GM19467 (cell line): ENCODE measurements around the gene TIAM2.

Experiments used
- ATAC-seq: cut with Tn5 transposase; IDR thresholded peaks from one replicate; pipeline ENCODE4 v1.9.1; 2021; ENCODE audit warnings: mild to moderate bottlenecking, moderate library complexity; ENCODE audit not compliant: unreplicated experiment

Gene TIAM2

GRCh38 chr6:155122199-155122950 is 127.3 kb downstream of the TIAM2 start:
- no peak for ATAC-seq

DNA sequence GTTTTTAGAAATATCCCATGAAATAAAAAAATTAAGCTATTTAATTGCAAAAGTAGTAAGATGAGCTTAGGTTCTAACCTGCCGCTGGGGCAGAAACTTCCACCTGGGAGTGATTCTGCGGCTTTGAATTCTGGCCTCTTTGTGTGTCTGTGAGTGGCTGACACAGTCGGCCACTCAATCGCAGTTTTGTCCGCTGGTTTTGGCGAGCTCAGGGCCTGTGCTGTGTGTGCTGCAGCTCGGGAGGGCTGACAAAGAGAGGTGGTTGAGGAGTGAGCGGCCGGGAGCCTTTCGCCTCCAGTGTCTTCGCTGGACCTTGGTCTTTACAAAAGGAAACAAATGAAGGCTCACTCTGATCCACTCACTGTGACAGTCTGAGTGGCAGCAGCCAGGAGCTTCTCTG is 128.4 kb downstream of the TIAM2 start:
- no peak for ATAC-seq

- no peak for ATAC-seq
Measured at GRCh38 chr6:155125906-155126305, 130.8 kb downstream of the TIAM2 start.

DNA sequence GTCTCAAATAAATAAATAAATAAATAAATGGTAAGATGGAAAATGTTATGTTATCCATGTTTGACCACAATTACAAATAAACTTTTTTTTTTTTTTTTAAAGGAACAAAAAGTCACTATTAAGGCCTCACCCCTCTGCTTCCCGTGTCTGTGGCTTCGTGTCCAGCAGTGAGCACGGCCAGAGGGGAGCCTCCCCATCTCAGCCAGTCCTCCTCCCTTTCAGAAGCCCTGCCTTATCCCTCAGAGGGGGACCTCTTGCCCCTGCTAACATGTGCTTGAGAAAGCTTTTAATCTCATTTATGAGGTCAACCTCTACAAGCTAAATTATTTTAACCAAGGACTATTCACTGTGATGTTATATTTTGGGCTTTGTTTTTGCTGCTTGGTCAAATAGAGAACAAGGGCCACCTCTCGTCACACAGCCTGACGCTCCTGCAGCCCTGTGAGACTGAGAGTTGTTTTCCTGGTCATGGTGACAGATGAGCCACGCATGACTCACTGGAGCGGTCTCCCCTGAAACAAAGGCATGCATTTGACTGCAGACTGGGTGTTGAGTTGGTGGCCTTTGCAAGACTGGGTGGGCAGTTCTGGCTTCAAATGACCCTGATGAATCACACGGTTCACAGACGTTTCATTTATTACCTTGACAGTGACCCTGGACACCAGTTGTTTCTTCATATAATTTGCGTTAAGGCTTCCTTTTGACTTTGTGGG is 131.8 kb downstream of the TIAM2 start:
- no peak for ATAC-seq

DNA sequence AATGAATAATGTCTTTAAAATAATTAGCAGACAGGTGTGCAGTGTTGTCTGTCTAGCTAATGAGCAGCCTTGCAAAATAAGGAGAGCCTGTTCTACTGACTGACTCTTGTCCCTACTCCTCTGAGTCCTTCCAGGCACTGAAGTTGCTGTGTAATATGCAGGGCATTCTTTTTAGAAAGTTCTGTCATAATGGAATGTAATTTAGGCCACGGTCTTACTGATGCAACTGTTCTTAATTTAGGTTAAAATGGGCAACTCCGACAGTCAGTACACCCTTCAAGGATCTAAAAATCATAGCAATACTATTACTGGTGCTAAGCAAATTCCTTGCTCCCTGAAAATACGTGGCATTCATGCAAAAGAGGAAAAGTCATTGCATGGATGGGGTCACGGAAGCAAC is 133.9 kb downstream of the TIAM2 start:
- ATAC-seq, result no peak

DNA sequence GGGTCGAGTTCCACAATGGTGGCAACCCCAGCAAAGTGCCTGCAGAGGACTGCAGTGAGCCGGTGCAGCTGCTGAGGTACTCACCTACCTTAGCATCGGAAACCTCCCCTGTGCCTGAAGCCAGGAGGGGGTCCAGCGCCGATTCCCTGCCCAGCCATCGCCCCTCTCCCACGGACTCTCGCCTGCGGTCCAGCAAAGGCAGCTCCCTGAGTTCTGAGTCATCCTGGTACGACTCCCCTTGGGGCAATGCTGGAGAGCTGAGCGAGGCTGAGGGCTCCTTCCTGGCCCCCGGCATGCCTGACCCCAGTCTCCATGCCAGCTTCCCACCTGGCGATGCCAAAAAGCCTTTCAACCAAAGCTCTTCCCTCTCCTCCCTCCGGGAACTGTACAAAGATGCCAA is 134.6 kb downstream of the TIAM2 start:
- ATAC-seq, result no peak

DNA sequence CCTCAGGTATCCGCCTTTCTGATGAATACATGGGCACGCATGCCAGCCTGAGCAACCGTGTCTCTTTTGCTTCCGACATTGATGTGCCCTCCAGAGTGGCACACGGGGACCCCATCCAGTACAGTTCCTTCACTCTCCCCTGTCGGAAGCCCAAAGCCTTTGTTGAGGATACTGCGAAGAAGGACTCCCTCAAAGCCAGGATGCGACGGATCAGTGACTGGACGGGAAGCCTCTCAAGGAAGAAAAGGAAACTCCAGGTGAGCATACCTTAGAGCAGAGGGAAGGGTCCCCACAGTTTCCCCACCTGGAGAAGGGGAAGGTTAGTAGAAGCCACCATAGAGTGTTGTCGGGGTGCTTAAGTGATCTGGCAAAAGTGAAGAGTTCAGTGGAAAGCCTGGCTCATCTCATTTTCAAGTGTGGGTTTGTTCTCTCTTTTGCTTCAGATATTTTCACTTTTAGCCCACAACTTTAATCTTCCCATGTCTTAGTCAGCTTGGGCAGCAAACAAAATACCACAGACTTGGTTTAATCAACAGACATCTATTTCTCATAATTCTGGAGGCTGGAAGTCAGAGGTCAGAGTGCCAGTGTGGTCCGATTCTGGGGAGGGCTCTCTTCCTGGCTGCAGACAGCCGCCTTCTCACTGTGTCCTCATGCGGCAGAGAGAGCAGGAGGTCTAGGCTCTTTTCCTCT is 135.2 kb downstream of the TIAM2 start:
- no peak for ATAC-seq

DNA sequence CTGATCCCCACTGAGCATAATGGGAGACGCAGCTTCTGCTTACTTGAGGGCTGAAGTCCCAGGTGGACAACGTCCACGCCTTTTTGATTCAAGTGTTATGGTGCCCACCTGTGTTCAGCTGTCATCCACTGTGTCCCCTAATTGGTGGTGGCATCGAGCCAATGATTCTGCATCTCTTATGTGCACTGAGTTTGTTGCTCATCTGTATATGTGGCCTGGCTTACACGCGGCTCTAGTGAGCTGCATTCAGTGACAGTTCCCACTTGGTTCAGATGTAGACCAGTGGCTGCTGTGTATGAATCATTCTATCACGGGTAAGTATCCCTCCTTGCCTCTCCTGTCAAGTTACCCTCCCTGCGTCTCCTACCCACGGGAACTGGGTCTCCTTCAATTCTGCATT is 137.5 kb downstream of the TIAM2 start:
- ATAC-seq, result no peak

DNA sequence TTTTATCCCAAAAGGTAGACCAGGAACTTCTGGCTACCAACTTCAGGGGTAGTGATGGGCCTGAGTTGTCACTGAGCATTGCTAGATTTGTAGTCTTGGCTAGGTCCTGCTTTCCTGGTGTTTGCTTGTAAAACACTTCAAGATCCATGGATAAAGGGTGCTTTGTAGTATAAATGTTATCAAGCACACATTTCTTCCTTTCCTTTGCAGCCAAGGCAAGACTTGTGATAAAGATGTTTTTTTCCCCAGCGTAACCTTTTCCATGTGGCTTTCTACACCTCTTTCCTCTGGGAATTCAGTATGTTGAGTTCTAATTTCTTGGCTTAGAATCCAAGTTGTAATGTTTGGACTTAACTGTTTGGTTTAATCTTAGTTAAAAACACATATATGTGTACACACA is 145.9 kb downstream of the TIAM2 start:
- no peak for ATAC-seq

- ATAC-seq, result no peak
Measured at GRCh38 chr6:155141512-155141911, 146.4 kb downstream of the TIAM2 start.

- ATAC-seq, result no peak
Measured at GRCh38 chr6:155142168-155143028, 147.3 kb downstream of the TIAM2 start.

- no peak for ATAC-seq
Measured at GRCh38 chr6:155143029-155143577, 148.0 kb downstream of the TIAM2 start.

GRCh38 chr6:155143578-155144106 is 148.5 kb downstream of the TIAM2 start:
- ATAC-seq, result no peak

- ATAC-seq, result no peak
Measured at GRCh38 chr6:155146205-155146604, 151.1 kb downstream of the TIAM2 start.

DNA sequence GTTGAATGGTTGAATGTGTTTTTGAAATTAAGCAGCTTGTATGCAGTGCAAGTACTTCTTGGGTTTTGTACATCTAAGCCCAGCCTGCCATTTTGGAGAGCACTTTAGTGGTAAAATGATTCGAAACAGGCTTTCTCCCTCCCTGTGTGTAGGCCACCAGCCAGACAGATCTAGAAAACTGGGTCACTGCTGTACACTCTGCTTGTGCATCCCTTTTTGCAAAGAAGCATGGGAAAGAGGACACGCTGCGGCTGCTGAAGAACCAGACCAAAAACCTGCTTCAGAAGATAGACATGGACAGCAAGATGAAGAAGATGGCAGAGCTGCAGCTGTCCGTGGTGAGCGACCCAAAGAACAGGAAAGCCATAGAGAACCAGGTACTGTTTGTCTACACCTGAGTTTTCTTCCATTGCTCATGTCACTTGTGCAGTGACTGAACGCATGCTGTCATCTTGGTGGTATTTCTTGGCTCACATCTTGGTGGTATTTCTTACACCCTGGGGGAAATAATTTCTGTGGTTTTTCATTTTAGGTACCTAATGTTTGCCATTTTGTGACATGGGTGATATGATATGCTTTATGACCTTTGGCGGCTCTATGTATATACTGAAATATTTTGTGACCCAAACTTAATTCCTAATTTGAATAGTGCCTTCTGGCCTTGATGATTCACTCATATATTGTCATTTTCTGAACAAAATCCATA is 153.0 kb downstream of the TIAM2 start:
- ATAC-seq, result no peak

DNA sequence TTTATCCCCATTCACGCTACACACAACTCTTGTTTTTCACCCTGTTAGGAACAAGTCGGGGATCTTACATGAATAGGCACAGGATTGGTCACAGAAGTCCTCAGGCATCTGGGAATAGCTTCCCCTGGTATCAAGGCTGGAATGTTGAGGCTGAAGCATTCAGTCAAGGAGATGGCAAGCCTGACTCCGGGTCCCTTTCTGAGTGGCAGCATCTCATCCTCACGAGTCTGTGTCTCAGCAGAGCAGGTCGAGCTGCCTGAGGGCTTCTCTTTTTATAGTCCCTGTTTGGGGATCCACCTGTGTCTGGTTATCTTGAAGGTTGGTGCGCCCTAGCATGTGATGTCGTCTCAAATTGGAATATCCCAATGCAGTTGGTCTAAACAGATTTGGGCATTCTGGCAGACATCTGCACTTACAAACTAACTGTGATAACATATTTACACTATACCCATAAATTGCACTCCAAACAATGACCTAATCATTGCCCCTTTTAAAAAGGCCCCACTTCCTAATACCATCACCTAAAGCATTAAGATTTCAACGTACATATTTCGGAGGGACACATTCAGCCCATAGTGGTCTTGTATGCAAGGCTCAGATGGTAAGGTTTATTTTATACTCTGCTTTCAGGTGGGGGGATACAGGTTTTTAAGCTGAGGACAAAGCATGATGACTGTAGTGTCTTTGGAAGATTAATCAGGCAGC is 156.0 kb downstream of the TIAM2 start:
- no peak for ATAC-seq

DNA sequence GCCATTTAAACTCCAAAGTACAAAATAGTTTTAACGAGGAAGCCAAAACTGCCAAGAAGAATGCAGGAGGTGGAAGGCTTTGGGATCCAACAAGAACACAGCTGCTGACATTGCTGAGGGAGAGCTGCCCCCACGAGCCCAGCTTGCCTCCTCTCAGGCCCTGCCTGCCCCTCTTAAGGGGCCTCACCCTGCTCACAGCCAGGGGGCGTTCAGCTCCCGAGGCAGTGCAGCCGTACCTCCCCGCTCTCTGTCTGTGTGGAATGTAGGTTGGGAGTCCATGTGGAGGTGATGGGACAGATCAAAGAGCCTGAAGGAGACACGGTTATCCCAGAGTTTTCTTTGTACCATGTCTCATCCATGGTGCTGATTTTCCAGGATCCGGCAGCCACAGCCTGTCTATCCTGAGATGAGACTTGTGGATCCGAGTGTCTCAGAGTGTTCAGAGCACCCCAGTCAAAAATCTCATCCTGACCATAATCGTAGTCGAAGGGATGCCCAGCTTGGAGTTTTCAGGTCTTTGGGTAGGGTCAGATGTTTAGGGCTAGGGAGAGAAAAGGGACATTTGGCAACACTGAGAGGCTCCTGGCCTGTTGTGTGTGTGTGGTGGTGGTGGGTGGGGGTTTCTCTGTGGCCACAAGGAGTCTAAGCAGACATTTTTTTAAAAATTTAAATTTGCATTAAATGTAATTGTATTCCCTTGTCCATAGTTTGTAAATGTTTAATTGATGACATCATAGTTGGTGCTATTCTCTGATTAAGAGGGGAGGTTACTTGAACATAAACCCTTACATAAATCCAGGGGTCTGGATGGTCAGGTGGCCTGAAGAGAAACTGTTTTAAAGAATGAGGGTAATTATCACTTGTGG is 157.3 kb downstream of the TIAM2 start:
- no peak for ATAC-seq

- no peak for ATAC-seq
Measured at GRCh38 chr6:155154158-155154830, 159.2 kb downstream of the TIAM2 start.
